Common myeloid progenitor, CD34-positive (primary cell): ENCODE data around the gene BCO1.

Experiments used
- CTCF ChIA-PET: fragments of 350-600 bp; sonication (Branson Sonifier 250); formaldehyde crosslinking; loops from one replicate; lab custom pipeline; 2021; ENCODE audit warnings: antibody characterized with exemption; lab: Charles Lee
- POLR2A ChIA-PET: fragments of 350-600 bp; sonication (Branson Sonifier 250); formaldehyde crosslinking; loops from one replicate; lab custom pipeline; 2021; ENCODE audit warnings: antibody characterized with exemption; lab: Charles Lee
- DNase-seq, 3 donors: peaks; one replicate each; pipeline versions ENCODE4 v3.0.0 to v3.0.0-alpha.2; 2013
- H3K27ac ChIP-seq, 2 experiments: 1 replicate in 1 of 2; 2 replicates in 1 of 2; pipeline ENCODE4 v1.7.0; 2013; ENCODE audit warnings: inconsistent platforms in 2 of 2, low read length in 2 of 2, mild to moderate bottlenecking in 2 of 2, low read depth in 1 of 2, moderate library complexity in 1 of 2; ENCODE audit not compliant: severe bottlenecking in 2 of 2, insufficient read depth in 1 of 2, poor library complexity in 1 of 2
- H3K27me3 ChIP-seq, 5 experiments: replicated peaks in 2 of 5; 1 replicate in 3 of 5; 2 replicates in 2 of 5; pipeline versions ENCODE4 v1.6.1 to v1.7.0; 2013; ENCODE audit warnings: low read length in 4 of 5, mild to moderate bottlenecking in 2 of 5, moderate library complexity in 2 of 5, inconsistent platforms in 1 of 5; ENCODE audit not compliant: insufficient read depth in 5 of 5, control insufficient read depth in 4 of 5
- H3K36me3 ChIP-seq, 4 experiments: 1 replicate in 2 of 4; 2 replicates in 2 of 4; pipeline versions ENCODE4 v1.6.1 to v1.7.0; 2013; ENCODE audit warnings: low read length in 3 of 4, control low read depth in 1 of 4, mild to moderate bottlenecking in 1 of 4; ENCODE audit not compliant: control insufficient read depth in 4 of 4, insufficient read depth in 4 of 4
- H3K4me1 ChIP-seq, 4 experiments: 1 replicate in 3 of 4; 2 replicates in 1 of 4; pipeline versions ENCODE4 v1.6.1 to v1.7.1; 2013; ENCODE audit warnings: low read length in 3 of 4, mild to moderate bottlenecking in 3 of 4, control low read depth in 1 of 4, inconsistent platforms in 1 of 4, moderate library complexity in 1 of 4; ENCODE audit not compliant: control insufficient read depth in 4 of 4, insufficient read depth in 4 of 4; ENCODE audit errors: control extremely low read depth in 1 of 4
- H3K4me3 ChIP-seq, 7 experiments: 1 replicate in 4 of 7; 2 replicates in 3 of 7; pipeline versions ENCODE4 v1.5.1 to v1.7.0; 2013; ENCODE audit warnings: mild to moderate bottlenecking in 7 of 7, low read length in 6 of 7, moderate library complexity in 6 of 7, inconsistent platforms in 2 of 7, low read depth in 2 of 7, control low read depth in 1 of 7; ENCODE audit not compliant: insufficient read depth in 4 of 7, control insufficient read depth in 1 of 7; ENCODE audit errors: extremely low read depth in 1 of 7
- H3K9me3 ChIP-seq, 5 experiments: 1 replicate in 4 of 5; 2 replicates in 1 of 5; pipeline versions ENCODE4 v1.6.1 to v1.7.1; 2013; ENCODE audit warnings: low read length in 4 of 5, mild to moderate bottlenecking in 2 of 5, inconsistent platforms in 1 of 5, low read depth in 1 of 5, moderate library complexity in 1 of 5; ENCODE audit not compliant: control insufficient read depth in 4 of 5, insufficient read depth in 2 of 5; ENCODE audit errors: control extremely low read depth in 1 of 5
- WGBS: methylation state at CpG from one replicate; pipeline ENCODE4 v1.1.5; 2013; ENCODE audit not compliant: insufficient coverage; 5-methylcytosine and 5-hydroxymethylcytosine counted together

The BCO1 gene

GRCh38 chr16:81293909-81294802 lies 55.7 kb downstream of the BCO1 start:
- no peak overlapping the region for H3K27ac ChIP-seq
- no peaks in the 10 kb centered on the region for H3K36me3 ChIP-seq
- no peaks in the 10 kb centered on the region for H3K4me1 ChIP-seq
- WGBS = 61% methylated on average over 3 of the region's 11 CpGs
- CTCF ChIA-PET = no interaction called here
- no peaks in the 10 kb centered on the region for H3K9me3 ChIP-seq
- no peak for DNase-seq
- H3K4me3 ChIP-seq = no peak overlapping the region
- H3K27me3 ChIP-seq = peaks cover 0 to 2% (median 0%) of the 10 kb centered on the region in 5 experiments
- POLR2A ChIA-PET = no interaction called here

GRCh38 chr16:81296631-81297030 lies 58.1 kb downstream of the BCO1 start:
- 100% methylated on average over 4 of the region's 7 CpGs for WGBS
- no peak overlapping the region for H3K4me3 ChIP-seq
- no peaks in the 10 kb centered on the region for H3K27me3 ChIP-seq
- ChIA-PET POLR2A (no interaction called here), CTCF (no interaction called here)
- H3K4me1 ChIP-seq = no peaks in the 10 kb centered on the region
- H3K27ac ChIP-seq = no peak overlapping the region
- H3K9me3 ChIP-seq = no peaks in the 10 kb centered on the region
- H3K36me3 ChIP-seq = no peaks in the 10 kb centered on the region
- no peak for DNase-seq

DNA sequence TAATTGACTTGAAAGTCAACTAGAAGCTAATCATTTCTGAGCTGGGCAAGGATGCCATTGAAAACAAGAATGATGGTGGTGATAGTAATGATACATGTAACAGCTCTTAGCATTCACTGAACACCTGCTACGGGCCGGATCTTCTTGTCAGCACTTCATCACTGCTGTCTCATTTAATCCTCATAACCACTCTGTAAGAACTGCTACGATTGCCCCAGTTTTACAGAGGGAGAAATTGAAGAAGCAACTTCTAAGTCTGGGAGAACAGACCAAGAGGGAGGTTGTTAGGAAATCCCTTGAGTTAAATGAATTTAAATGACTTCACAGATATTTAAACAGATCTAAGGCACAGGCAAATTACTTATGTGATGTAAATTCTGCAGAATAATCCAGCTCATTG lies 69.3 kb downstream of the BCO1 start:
- WGBS = no CpG with 5 or more reads among the region's 3 CpGs
- H3K9me3 ChIP-seq = no peaks in the 10 kb centered on the region
- no peak overlapping the region for H3K4me3 ChIP-seq
- ChIA-PET CTCF (no interaction called here), POLR2A (no interaction called here)
- no peaks in the 10 kb centered on the region for H3K36me3 ChIP-seq
- no peaks in the 10 kb centered on the region for H3K27me3 ChIP-seq
- DNase-seq = no peak
- no peak overlapping the region for H3K27ac ChIP-seq
- no peaks in the 10 kb centered on the region for H3K4me1 ChIP-seq

DNA sequence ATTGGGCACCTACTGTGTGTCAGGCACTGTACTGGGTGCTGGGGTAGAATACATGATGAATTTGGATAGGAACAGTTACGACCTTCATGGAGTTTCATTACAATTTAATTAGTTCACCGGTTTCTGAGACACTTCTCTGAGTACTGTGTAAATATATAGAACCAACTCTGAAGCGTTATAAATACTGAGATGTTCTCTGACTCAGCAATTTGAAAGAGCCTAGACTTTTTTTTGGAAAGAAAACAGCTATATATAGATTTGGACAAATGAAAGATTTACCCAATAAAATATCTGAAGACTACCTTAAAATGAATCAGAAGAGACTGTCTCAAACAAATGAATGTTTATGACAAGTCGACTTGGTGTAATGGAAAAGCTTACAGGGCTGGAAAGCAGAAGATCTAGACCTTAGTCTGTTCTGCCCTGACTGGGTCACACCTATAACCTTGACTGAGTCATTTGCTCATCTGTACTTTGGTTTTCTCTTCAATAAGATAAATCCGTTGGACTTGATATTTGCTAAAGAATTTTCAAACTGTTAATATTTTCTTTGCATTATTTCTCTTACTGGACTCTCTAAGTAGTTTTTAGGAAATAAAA lies 71.7 kb downstream of the BCO1 start:
- WGBS = 100% methylated on average over 2 of the region's 5 CpGs
- Histone ChIP-seq H3K4me1 (peaks cover 6 to 12% (median 9%) of the 10 kb centered on the region in 4 experiments), H3K27me3 (no peaks in the 10 kb centered on the region), H3K4me3 (no peak overlapping the region), H3K27ac (no peak overlapping the region), H3K36me3 (no peaks in the 10 kb centered on the region), H3K9me3 (no peaks in the 10 kb centered on the region)
- ChIA-PET CTCF (interaction anchor here (0.7 kb wide), 1 partner anchor 105 kb away, joined by 3 read pairs; no protein-coding TSS in a partner anchor), POLR2A (no interaction called here)
- DNase-seq = no peak

DNA sequence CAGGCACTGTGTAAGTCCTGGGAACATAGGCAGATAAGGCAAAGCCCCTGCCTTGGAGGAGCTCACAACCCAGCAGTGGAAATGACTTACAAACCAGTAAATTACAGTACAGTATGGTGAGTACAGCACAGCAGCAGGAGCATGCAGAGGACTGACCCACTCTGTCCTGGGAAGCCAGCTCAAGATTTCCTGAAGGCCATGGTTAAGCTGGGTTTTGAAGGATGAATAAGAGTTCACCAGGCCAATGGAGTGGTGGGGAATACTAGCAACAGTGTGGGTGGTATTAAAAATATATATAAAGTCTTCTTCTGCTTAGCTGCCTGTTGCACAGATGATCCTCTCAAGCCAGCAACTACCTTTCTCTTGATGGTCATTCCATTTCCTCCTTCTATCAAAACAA lies 73.3 kb downstream of the BCO1 start:
- no peak for DNase-seq
- Histone ChIP-seq H3K9me3 (no peaks in the 10 kb centered on the region), H3K36me3 (no peaks in the 10 kb centered on the region), H3K4me1 (peaks cover 13 to 20% (median 16%) of the 10 kb centered on the region in 4 experiments), H3K4me3 (no peak overlapping the region), H3K27me3 (no peaks in the 10 kb centered on the region), H3K27ac (no peak overlapping the region)
- CTCF ChIA-PET = no interaction called here
- POLR2A ChIA-PET = no interaction called here

- no peaks in the 10 kb centered on the region for H3K27me3 ChIP-seq
- H3K9me3 ChIP-seq = no peaks in the 10 kb centered on the region
- peaks cover 13 to 20% (median 16%) of the 10 kb centered on the region in 4 experiments for H3K4me1 ChIP-seq
- ChIA-PET POLR2A (interaction anchor here (0.8 kb wide), 1 partner anchor 411 kb away, joined by 4 read pairs; no protein-coding TSS in a partner anchor), CTCF (interaction anchor here (1.0 to 2.1 kb wide), 5 partner anchors 12 to 109 kb away, joined by 3 to 5 read pairs (median 5); no protein-coding TSS in a partner anchor)
- 13% methylated on average over 15 of the region's 16 CpGs for WGBS
- no peaks in the 10 kb centered on the region for H3K36me3 ChIP-seq
- H3K4me3 ChIP-seq = peak overlapping the region; percentile 83 to 95 (median 89)
- DNase-seq = no peak
- H3K27ac ChIP-seq = peak overlapping the region in 1 of 2 experiments; percentile 65
Observed at GRCh38 chr16:81313701-81314602, 75.5 kb downstream of the BCO1 start.
